MCF 10A (cell line): Measurements from ENCODE around the gene ALOX12B. TPM values are rescaled to one million over a fixed set of nuclear protein-coding genes. Genes with fewer than 3 reads are reported as not detected.
A peak's percentile ranks its signal among the peaks of the same experiment; 100 is the strongest.

ENCODE experiments used
- BruUV-seq: library from RNA; stranded (reverse); fragments of 400-500 nt; replicated peaks from 2 replicates; lab custom pipeline; 2021; lab: Mats Ljungman, UMichigan
- CTCF ChIA-PET: fragments of 300-600 bp; sonication (Branson Sonifier 250); formaldehyde crosslinking; extraction: SDS; loops from one replicate; lab custom pipeline; 2021; ENCODE audit warnings: antibody characterized with exemption, inconsistent platforms; lab: Yijun Ruan, JAX
- POLR2A ChIA-PET: fragments of 300-600, 350-650 bp; sonication (Branson Sonifier 250); formaldehyde crosslinking; extraction: SDS; loops from one replicate; lab custom pipeline; 2020; ENCODE audit warnings: antibody characterized with exemption, inconsistent platforms; lab: Yijun Ruan, JAX
- DNase-seq: peaks from one replicate; pipeline ENCODE4 v3.0.0-alpha.2; 2018; ENCODE audit not compliant: unreplicated experiment
- H3K27ac Mint-ChIP-seq: one replicate; pipeline ENCODE4 v1.8.0; 2022; ENCODE audit warnings: mild to moderate bottlenecking, low read depth, mixed read lengths; ENCODE audit not compliant: unreplicated experiment
- H3K27me3 Mint-ChIP-seq: one replicate; pipeline ENCODE4 v1.8.0; 2022; ENCODE audit warnings: mixed read lengths; ENCODE audit not compliant: insufficient read depth, unreplicated experiment
- H3K36me3 Mint-ChIP-seq: one replicate; pipeline ENCODE4 v1.8.0; 2022; ENCODE audit warnings: mild to moderate bottlenecking, moderate library complexity, mixed read lengths; ENCODE audit not compliant: insufficient read depth, unreplicated experiment
- H3K4me1 Mint-ChIP-seq: one replicate; pipeline ENCODE4 v1.8.0; 2022; ENCODE audit warnings: mixed read lengths; ENCODE audit not compliant: insufficient read depth, unreplicated experiment
- H3K4me3 Mint-ChIP-seq: one replicate; pipeline ENCODE4 v1.8.0; 2022; ENCODE audit warnings: mild to moderate bottlenecking, moderate library complexity, mixed read lengths; ENCODE audit not compliant: unreplicated experiment
- H3K9me3 Mint-ChIP-seq: one replicate; pipeline ENCODE4 v1.8.0; 2022; ENCODE audit warnings: mixed read lengths; ENCODE audit not compliant: unreplicated experiment
- intact Hi-C: fragments of 100-400 bp; cut with micrococcal nuclease; formaldehyde crosslinking; loops from 2 replicates; pipeline ENCODE4 v1.14.1; 2022
- total RNA-seq: library from RNA; stranded (reverse); gene quantifications from 2 replicates; pipeline ENCODE4 v1.2.3, GENCODE V29; 2022
- TF ChIP-seq, protein P1 (sequence below): fragments of 200-600 bp; IDR thresholded peaks from one replicate; pipeline ENCODE4 v1.8.0; 2022; ENCODE audit warnings: antibody characterized with exemption, mild to moderate bottlenecking; ENCODE audit not compliant: unreplicated experiment

ALOX12B gene
- total RNA-seq, 1 experiment from 2014 or later: 1.3 TPM

DNA sequence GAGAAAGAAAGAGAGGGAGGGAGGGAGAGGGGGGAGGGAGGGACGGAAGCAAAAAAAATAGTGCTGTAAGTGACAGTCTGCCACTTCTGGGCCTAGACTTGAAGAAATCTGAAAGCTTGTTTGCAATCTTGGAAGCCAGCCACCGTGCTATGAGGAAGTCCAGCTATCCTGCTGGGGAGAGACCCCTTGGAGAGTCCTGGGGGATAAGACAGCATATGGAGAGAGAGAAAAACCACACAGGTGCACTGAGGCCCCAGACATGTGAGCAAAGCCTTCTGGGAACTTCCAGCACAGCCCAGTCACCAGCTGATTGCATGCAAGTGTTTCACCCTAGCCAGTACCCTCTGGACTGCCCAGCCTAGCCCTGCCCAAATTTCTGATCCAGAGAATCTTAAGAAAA lies 12.6 kb upstream of the ALOX12B start:
- TF ChIP-seq, protein P1, sequence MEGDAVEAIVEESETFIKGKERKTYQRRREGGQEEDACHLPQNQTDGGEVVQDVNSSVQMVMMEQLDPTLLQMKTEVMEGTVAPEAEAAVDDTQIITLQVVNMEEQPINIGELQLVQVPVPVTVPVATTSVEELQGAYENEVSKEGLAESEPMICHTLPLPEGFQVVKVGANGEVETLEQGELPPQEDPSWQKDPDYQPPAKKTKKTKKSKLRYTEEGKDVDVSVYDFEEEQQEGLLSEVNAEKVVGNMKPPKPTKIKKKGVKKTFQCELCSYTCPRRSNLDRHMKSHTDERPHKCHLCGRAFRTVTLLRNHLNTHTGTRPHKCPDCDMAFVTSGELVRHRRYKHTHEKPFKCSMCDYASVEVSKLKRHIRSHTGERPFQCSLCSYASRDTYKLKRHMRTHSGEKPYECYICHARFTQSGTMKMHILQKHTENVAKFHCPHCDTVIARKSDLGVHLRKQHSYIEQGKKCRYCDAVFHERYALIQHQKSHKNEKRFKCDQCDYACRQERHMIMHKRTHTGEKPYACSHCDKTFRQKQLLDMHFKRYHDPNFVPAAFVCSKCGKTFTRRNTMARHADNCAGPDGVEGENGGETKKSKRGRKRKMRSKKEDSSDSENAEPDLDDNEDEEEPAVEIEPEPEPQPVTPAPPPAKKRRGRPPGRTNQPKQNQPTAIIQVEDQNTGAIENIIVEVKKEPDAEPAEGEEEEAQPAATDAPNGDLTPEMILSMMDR: no peak
- no TSS peak for BruUV-seq
- no peak for DNase-seq
- intact Hi-C loops: no loop called here
- ChIA-PET POLR2A (no interaction called here), CTCF (interaction anchor here (0.7 to 14.2 kb wide), 8 partner anchors 10 to 43 kb away, joined by 3 to 233 read pairs (median 6); partner anchors contain the start of genes ALOX12B and ALOXE3)
- Mint-ChIP-seq H3K4me1 (peaks cover 27% of the 10 kb centered on the region), H3K4me3 (no peak overlapping the region), H3K27me3 (no peaks in the 10 kb centered on the region), H3K27ac (no peak overlapping the region), H3K36me3 (no peaks in the 10 kb centered on the region), H3K9me3 (peaks cover 6% of the 10 kb centered on the region)

GRCh38 chr17:8096541-8096940 lies 9.0 kb upstream of the ALOX12B start:
- TF ChIP-seq, protein P1: no peak
- BruUV-seq: no TSS peak
- no peak for DNase-seq
- intact Hi-C loops: no loop called here
- Mint-ChIP-seq H3K4me1 (peaks cover 6% of the 10 kb centered on the region), H3K9me3 (no peaks in the 10 kb centered on the region), H3K4me3 (no peak overlapping the region), H3K27me3 (no peaks in the 10 kb centered on the region), H3K36me3 (peaks cover 5% of the 10 kb centered on the region), H3K27ac (no peak overlapping the region)
- CTCF ChIA-PET: interaction anchor here (0.7 to 0.8 kb wide), 2 partner anchors 10 to 87 kb away, joined by 4 to 5 read pairs; no protein-coding TSS in a partner anchor
- POLR2A ChIA-PET: no interaction called here

- POLR2A ChIA-PET: interaction anchor here (0.9 to 3.4 kb wide), 3 partner anchors 9 to 69 kb away, joined by 3 to 17 read pairs (median 4); no protein-coding TSS in a partner anchor
- no TSS peak for BruUV-seq
- Mint-ChIP-seq H3K4me3 (no peak overlapping the region), H3K36me3 (peaks cover 5% of the 10 kb centered on the region), H3K27ac (no peak overlapping the region), H3K27me3 (no peaks in the 10 kb centered on the region), H3K9me3 (no peaks in the 10 kb centered on the region), H3K4me1 (peaks cover 6% of the 10 kb centered on the region)
- DNase-seq: no peak
- TF ChIP-seq, protein P1: peak; percentile 11
- CTCF ChIA-PET: interaction anchor here (1.0 to 10.0 kb wide), 4 partner anchors 12 to 38 kb away, joined by 4 to 233 read pairs (median 28); no protein-coding TSS in a partner anchor
- intact Hi-C loops: no loop called here
These were observed 7.8 kb upstream of the ALOX12B start for GRCh38 chr17:8095361-8095760.

DNA sequence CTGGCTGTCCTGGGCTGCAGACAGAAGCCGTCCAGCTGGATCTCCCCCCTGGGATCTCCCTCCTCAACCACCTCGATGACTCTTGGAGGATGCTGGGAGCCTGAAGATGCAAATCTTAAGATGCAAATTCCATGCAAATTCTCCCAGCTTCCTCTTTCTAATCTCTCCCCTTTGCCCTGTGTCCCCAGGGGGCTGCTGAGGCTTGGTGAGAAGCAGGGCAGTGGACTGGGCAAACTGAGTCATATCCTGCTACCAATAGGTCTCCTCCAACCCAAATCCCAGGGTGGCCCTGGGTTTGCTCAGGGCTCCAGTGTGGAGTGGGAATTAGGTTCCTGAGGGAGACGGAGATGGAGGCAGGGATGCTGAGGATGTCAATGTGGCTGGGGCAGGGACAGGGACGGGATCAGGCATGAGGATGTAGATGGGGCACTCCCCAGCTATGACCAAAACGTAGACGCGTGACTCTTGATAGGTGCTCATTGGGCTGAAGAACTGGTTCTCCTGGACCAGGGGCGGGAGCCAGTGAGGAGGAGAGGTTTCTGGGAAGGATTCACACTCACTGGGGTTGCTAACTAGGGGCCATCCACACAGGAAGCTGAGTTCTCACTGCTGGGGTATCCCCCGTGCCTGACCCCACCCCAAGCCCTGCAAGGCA lies 3.6 kb upstream of the ALOX12B start:
- TF ChIP-seq, protein P1: no peak
- CTCF ChIA-PET: interaction anchor here (0.9 to 10.0 kb wide), 7 partner anchors 8 to 31 kb away, joined by 3 to 233 read pairs (median 16); partner anchors contain the start of gene ALOXE3
- no TSS peak for BruUV-seq
- POLR2A ChIA-PET: interaction anchor here (0.6 to 1.2 kb wide), 3 partner anchors 46 to 64 kb away, joined by 3 read pairs; no protein-coding TSS in a partner anchor
- H3K27me3 Mint-ChIP-seq: peaks cover 13% of the 10 kb centered on the region
- intact Hi-C loops: no loop called here
- no peak overlapping the region for H3K27ac Mint-ChIP-seq
- peaks cover 5% of the 10 kb centered on the region for H3K4me1 Mint-ChIP-seq
- no peak for DNase-seq
- H3K9me3 Mint-ChIP-seq: no peaks in the 10 kb centered on the region
- no peak overlapping the region for H3K4me3 Mint-ChIP-seq
- H3K36me3 Mint-ChIP-seq: peaks cover 9% of the 10 kb centered on the region
